H1 (cell line): ENCODE data around the gene PAFAH1B1. TPM values are rescaled to one million over a fixed set of nuclear protein-coding genes. Genes with fewer than 3 reads are reported as not detected.

ENCODE experiments used
- BACH1 ChIP-seq: IDR thresholded peaks from 2 replicates; pipeline ENCODE4 v1.6.1; 2012; ENCODE audit warnings: low read length, improper control_type of control experiment
- CBX5 ChIP-seq: fragments of 300-800, 300-1000 bp; sonication (generic); IDR thresholded peaks from 2 replicates; pipeline ENCODE4 v1.7.1; 2016; ENCODE audit warnings: antibody characterized with exemption, low read length, low read depth
- RXRA ChIP-seq: IDR thresholded peaks from 2 replicates; pipeline ENCODE4 v1.6.1; 2011; ENCODE audit warnings: low read depth, mild to moderate bottlenecking, low read length, moderate library complexity; ENCODE audit not compliant: insufficient read depth
- TEAD4 ChIP-seq: IDR thresholded peaks from 2 replicates; pipeline ENCODE4 v1.6.1; 2012; ENCODE audit warnings: low read depth, low read length, inconsistent platforms, mixed read lengths
- polyA plus RNA-seq, 7 experiments: library from polyadenylated mRNA; depleted of rRNA in 3 of 7; stranded (reverse) in 5 of 7; unstranded in 2 of 7; fragments of >200 nt in 5 of 7; fragments of 200-250 nt in 2 of 7; gene quantifications; 1 replicate in 5 of 7; 2 replicates in 1 of 7; 4 replicates in 1 of 7; pipeline versions ENCODE4 v1.2.1 to v1.2.3, GENCODE V29; 2011 to 2013; ENCODE audit warnings: missing spikeins in 2 of 7, mixed read lengths in 2 of 7
- total RNA-seq: library from RNA; stranded (reverse); fragmentation: NEBNext Ultra II Directional; extraction: Animal tissue kit (Norgen Biotek cat#: 25700); gene quantifications from 2 replicates; pipeline ENCODE4 v1.2.1, GENCODE V29; 2021

Gene PAFAH1B1
- total and polyA plus RNA-seq, 2 of the 8 experiments (the other 6 are each of a cell fraction or from before 2014, with no cell fraction given) = 42.0 to 152 TPM

DNA sequence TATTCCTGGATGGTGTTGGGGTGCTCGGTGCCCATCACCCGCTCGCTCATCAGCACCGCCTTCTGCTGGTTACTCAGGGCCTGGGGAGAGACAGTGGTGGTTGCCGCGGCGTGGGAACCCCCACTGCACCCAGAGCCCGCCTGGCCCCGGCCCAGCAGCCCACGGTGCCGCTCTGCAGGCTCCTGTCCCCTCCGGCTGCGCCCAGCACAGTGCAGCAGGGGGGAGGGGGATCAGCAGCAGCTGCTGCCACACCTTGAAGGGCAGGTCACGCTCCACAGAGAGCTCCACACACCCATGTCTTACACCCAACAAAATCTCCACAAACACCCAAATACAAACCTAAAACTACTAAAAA is 99.3 kb downstream of the PAFAH1B1 start (continued):
- TF ChIP-seq TEAD4 (no peak), BACH1 (no peak), CBX5 (no peak), RXRA (no peak)
- TF ChIP-seq, all 59 proteins: peak for 0
